GM13977 (cell line): ENCODE measurements around the gene MT4.
A peak's percentile ranks its signal among the peaks of the same experiment; 100 is the strongest.

ENCODE experiments used
- DNase-seq: peaks from one replicate; pipeline ENCODE4 v3.0.0; 2012; ENCODE audit warnings: low spot score
- in situ Hi-C: fragments of 300-500 bp; cut with MboI; formaldehyde crosslinking; loops from one replicate; pipeline ENCODE4 v1.12.0; 2022; ENCODE audit warnings: low sequenced_read_pairs, low pct_unique_long_range_greater_than_20kb, mixed read lengths, inconsistent platforms; ENCODE audit not compliant: unreplicated experiment
- TF ChIP-seq, protein P1 (sequence below): IDR thresholded peaks from 2 replicates; pipeline ENCODE4 v1.5.1; 2012; ENCODE audit warnings: mild to moderate bottlenecking, control low read depth; ENCODE audit not compliant: insufficient read depth; ENCODE audit errors: extremely low read depth, missing control alignments

The MT4 gene

DNA sequence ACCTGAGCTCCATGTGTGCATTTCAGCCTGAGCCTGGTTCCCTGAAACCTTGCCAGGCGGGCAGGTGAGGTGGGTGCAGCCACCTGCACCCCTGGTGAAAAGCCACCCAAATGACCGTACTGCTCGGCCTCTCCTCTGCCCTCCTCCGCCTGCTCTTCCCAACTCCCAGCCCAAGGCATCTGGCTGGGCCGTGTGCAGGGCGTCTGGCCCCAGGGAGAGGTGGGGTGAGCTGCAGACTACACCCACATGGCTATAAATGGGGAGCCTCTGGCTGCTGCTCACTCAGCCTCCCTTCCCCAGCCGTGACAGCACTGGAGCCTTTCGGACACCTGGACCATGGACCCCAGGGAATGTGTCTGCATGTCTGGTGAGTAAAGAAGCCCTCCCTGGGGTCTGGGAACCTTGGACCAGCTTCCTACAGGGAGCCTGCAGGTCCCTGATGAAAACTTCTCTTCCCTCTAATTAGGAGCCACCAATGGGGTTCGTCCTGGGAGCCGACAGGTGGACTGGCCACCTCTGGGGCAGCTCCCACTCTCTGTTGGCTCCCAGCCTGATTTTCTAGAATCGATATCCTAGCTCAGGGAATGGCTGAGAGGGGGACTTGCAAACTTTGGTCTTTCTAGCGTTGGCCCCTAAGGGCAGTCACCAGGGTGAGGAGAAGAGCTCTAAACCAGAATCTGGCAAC, at the start of gene MT4:
MT4 (plus strand) TSS at position 281 of the 685 bp plus-strand sequence; CDS start at position 337, 56 bp downstream.
- DNase-seq: no peak
- in situ Hi-C loops: no loop called here
- TF ChIP-seq, protein P1, sequence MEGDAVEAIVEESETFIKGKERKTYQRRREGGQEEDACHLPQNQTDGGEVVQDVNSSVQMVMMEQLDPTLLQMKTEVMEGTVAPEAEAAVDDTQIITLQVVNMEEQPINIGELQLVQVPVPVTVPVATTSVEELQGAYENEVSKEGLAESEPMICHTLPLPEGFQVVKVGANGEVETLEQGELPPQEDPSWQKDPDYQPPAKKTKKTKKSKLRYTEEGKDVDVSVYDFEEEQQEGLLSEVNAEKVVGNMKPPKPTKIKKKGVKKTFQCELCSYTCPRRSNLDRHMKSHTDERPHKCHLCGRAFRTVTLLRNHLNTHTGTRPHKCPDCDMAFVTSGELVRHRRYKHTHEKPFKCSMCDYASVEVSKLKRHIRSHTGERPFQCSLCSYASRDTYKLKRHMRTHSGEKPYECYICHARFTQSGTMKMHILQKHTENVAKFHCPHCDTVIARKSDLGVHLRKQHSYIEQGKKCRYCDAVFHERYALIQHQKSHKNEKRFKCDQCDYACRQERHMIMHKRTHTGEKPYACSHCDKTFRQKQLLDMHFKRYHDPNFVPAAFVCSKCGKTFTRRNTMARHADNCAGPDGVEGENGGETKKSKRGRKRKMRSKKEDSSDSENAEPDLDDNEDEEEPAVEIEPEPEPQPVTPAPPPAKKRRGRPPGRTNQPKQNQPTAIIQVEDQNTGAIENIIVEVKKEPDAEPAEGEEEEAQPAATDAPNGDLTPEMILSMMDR: no peak

DNA sequence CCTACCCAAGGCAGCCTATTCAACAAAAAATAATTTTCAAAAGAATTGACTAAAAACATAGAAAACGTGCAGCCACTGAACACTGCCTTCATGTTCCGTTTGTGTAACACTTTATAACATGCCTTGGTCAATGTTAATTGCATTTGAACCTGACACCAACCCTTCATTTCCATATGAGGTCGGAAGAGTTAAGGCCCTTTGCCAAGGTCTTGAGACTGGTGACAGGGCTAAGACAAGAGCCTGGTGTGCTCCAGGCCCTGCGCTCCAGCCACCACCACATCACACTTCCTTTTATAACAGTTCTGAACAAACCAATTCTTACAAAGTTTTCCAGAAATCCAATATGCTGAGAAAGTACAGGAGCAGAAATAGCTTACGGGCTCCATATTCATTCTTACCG, 49.2 kb upstream of the MT4 start:
- in situ Hi-C loops: no loop called here
- no peak for DNase-seq
- TF ChIP-seq, protein P1: no peak

DNA sequence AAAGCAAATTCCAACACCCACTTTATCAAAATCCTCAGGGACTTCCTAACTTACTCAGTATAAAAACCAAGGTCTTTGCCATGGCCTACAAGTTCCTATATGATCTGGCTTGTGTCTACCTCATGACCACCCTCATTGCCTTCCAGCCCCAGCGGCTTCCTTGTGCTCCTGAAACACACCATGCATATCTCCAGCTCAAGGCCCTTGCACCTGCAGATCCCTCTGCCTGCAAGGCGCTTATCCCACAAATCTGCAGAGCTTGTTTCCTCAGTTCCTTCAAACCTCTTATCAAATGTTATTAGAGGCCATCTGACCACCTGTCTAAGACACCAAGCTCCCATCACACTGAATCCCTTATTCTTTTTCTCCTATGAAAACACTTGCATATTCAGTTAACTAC, 47.7 kb upstream of the MT4 start:
- in situ Hi-C loops: no loop called here
- DNase-seq: no peak
- TF ChIP-seq, protein P1: no peak

- DNase-seq: no peak
- in situ Hi-C loops: no loop called here
Observed at GRCh38 chr16:56518425-56518824, 46.4 kb upstream of the MT4 start.

DNA sequence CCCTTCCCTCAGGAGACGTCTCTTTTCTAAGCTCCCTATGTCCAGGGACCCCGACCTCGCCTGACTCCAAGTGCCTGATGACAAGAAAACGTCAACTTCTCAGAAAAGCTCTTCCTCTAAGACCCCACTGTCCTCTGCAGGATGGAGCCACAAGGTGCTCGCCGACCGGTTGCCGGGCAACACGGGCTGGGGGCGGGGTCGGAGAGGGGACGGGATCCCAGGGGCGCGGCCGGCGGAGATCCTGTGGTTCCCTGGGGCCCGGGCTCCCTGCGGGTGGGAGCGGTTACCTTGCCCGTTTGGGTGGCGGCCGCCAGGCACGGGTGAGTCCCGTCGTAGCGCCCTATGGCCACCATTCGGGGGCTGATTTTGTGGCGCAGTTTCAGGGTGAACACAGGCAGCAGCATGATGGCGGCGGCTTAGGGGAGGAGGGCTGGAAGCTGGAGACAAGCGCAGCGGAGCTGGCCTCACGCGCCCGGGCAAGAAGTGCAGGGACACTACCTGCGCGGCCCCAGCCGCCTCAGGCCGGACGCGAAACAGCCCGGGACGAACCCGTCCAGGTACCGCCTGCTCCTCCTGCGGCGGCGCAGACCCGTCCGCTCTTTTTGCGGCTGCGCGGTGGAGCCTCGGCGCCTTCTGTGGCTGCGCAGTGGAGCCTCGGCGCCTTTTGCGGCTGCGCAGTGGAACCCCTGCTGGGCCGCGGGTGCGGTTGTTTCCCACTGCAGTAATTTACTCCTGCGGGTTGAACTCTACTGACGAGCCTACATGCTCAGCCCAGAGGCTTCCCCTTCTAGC, 45.2 kb upstream of the MT4 start, which contains the start of gene BBS2:
BBS2 (minus strand) TSS at position 566 of the 792 bp plus-strand sequence; CDS start at position 404, 162 bp downstream.
- peak; percentile 94 for DNase-seq
- TF ChIP-seq, protein P1: no peak
- in situ Hi-C loops: no loop called here

More at GRCh38 chr16:56518425-56518824, 46.4 kb upstream of the MT4 start:
- TF ChIP-seq, protein P1: no peak

GRCh38 chr16:56520251-56520577, 44.7 kb upstream of the MT4 start:
- no peak for DNase-seq
- TF ChIP-seq, protein P1: no peak
- in situ Hi-C loops: no loop called here
